Activated CD8-positive, alpha-beta T cell treated with anti-CD3 and anti-CD28 coated beads for 36 hours (primary cell): ENCODE results near the gene GALNT17. TPM values are rescaled to one million over a fixed set of nuclear protein-coding genes. Genes with fewer than 3 reads are reported as not detected.

Source experiments
- ATAC-seq: fragments of 200-7000 bp; cut with Tn5 transposase; one replicate; pipeline ENCODE4 v1.10.0; 2021; ENCODE audit warnings: mild to moderate bottlenecking, moderate library complexity
- CTCF ChIA-PET: fragments of 350-600 bp; sonication (Branson Sonifier 250); formaldehyde crosslinking; loops from one replicate; lab custom pipeline; 2021; ENCODE audit warnings: antibody characterized with exemption; lab: Charles Lee
- POLR2A ChIA-PET: fragments of 350-600 bp; sonication (Branson Sonifier 250); formaldehyde crosslinking; loops from one replicate; lab custom pipeline; 2021; ENCODE audit warnings: antibody characterized with exemption; lab: Charles Lee
- DNase-seq: peaks from one replicate; pipeline ENCODE4 v3.0.0-alpha.2; 2020
- H3K27ac Mint-ChIP-seq: one replicate; pipeline ENCODE4 v1.8.0; 2021; ENCODE audit warnings: mild to moderate bottlenecking, mixed read lengths
- H3K27me3 Mint-ChIP-seq: one replicate; pipeline ENCODE4 v1.8.0; 2021; ENCODE audit warnings: mixed read lengths
- H3K36me3 Mint-ChIP-seq: one replicate; pipeline ENCODE4 v1.8.0; 2021; ENCODE audit warnings: low read depth, mixed read lengths
- H3K4me1 Mint-ChIP-seq: one replicate; pipeline ENCODE4 v1.8.0; 2021; ENCODE audit warnings: low read depth, mixed read lengths
- H3K4me3 Mint-ChIP-seq: one replicate; pipeline ENCODE4 v1.8.0; 2021; ENCODE audit warnings: mild to moderate bottlenecking, moderate library complexity, mixed read lengths
- H3K9me3 Mint-ChIP-seq: one replicate; pipeline ENCODE4 v1.8.0; 2021; ENCODE audit warnings: mixed read lengths
- intact Hi-C: fragments of 100-400 bp; cut with micrococcal nuclease; formaldehyde crosslinking; loops from one replicate; pipeline ENCODE4 v1.10.0; 2022
- total RNA-seq, 2 experiments: library from RNA; stranded (reverse); gene quantifications; one replicate each; pipeline ENCODE4 v1.2.3, GENCODE V29; 2021
- TF ChIP-seq, protein P1 (sequence below): fragments of 200-600 bp; IDR thresholded peaks from one replicate; pipeline ENCODE4 v1.8.0; 2022; ENCODE audit warnings: antibody characterized with exemption, mild to moderate bottlenecking

GALNT17 gene
- total RNA-seq, 2 experiments from 2014 or later: not detected

DNA sequence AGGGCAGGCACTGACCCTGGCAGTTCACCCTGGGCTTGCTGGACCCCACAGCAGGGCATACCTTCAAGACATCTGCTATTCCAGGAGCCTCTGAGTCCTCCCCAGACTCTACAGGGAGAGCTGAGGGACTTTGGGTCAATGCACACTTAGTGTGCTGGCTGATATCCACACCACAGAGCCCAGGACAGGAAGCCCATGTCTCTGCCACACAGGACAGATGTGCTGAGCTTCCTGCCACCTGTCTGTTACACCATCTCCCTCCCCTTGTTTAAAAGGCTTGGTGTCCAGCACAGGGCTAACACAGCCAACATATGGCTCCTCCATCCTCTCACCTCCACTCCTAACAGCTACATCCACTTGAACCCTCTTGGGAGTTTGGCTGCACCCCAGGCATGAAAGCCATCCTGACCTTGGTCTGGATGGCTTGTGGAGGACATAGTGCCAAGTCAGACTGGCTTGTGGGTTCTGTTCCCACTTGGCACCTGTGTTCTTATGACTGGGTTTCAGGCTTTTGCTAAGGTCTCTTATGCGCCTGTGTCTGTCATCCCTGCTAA, 529.8 kb downstream of the GALNT17 start:
- CTCF ChIA-PET: no interaction called here
- ATAC-seq (no peak), DNase-seq (no peak)
- H3K4me3 Mint-ChIP-seq: no peak overlapping the region
- no peaks in the 10 kb centered on the region for H3K36me3 Mint-ChIP-seq
- no peaks in the 10 kb centered on the region for H3K4me1 Mint-ChIP-seq
- peaks cover 9% of the 10 kb centered on the region for H3K9me3 Mint-ChIP-seq
- TF ChIP-seq, protein P1, sequence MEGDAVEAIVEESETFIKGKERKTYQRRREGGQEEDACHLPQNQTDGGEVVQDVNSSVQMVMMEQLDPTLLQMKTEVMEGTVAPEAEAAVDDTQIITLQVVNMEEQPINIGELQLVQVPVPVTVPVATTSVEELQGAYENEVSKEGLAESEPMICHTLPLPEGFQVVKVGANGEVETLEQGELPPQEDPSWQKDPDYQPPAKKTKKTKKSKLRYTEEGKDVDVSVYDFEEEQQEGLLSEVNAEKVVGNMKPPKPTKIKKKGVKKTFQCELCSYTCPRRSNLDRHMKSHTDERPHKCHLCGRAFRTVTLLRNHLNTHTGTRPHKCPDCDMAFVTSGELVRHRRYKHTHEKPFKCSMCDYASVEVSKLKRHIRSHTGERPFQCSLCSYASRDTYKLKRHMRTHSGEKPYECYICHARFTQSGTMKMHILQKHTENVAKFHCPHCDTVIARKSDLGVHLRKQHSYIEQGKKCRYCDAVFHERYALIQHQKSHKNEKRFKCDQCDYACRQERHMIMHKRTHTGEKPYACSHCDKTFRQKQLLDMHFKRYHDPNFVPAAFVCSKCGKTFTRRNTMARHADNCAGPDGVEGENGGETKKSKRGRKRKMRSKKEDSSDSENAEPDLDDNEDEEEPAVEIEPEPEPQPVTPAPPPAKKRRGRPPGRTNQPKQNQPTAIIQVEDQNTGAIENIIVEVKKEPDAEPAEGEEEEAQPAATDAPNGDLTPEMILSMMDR: no peak
- H3K27me3 Mint-ChIP-seq: no peaks in the 10 kb centered on the region
- intact Hi-C loops: no loop called here
- H3K27ac Mint-ChIP-seq: no peak overlapping the region
- POLR2A ChIA-PET: no interaction called here

DNA sequence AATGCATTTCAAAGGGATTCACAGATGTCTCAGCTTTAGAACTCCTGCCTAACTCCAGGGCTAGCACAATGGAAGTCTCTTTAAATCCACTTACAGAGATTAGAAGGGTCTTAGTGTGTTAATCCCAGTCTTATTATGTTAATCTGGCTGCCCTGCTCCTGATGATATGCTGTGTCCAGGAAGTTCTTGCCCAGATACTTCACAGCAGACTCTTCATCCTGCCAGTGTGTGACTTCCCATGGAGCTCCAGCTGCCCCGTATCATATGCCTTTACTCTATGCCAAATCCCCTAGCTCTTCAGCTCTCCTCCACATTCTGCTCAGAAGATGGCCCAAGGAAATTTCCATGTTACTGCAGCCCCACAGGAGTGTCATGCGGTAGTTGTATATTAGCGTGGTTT, 533.8 kb downstream of the GALNT17 start:
- H3K9me3 Mint-ChIP-seq: peaks cover 7% of the 10 kb centered on the region
- no peak overlapping the region for H3K27ac Mint-ChIP-seq
- intact Hi-C loops: no loop called here
- H3K4me1 Mint-ChIP-seq: no peaks in the 10 kb centered on the region
- ATAC-seq (no peak), DNase-seq (no peak)
- H3K36me3 Mint-ChIP-seq: no peaks in the 10 kb centered on the region
- POLR2A ChIA-PET: no interaction called here
- H3K4me3 Mint-ChIP-seq: no peak overlapping the region
- no peaks in the 10 kb centered on the region for H3K27me3 Mint-ChIP-seq
- TF ChIP-seq, protein P1: no peak
- CTCF ChIA-PET: no interaction called here

DNA sequence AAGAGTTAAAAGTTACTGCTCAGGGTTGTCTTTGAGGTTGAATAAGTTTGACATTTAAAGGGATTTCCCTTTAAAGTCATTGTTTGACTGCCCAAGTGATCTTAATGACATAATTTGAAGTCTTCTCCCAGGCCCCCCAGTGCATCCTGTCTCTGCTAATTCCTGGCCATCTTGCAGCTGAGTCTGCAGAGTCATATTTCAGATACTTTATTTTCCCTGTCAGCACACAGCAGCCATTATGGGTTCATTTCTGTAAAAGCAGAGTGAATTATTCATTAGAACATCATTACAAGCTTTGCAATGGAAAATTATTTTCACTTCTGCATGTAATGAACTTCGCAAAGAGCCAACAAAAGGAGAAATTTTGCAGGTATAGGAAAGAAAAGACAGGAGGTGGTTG, 536.6 kb downstream of the GALNT17 start:
- Mint-ChIP-seq H3K27ac (no peak overlapping the region), H3K4me3 (no peak overlapping the region), H3K4me1 (no peaks in the 10 kb centered on the region), H3K9me3 (peaks cover 3% of the 10 kb centered on the region), H3K36me3 (no peaks in the 10 kb centered on the region), H3K27me3 (no peaks in the 10 kb centered on the region)
- CTCF ChIA-PET: no interaction called here
- ATAC-seq (no peak), DNase-seq (no peak)
- POLR2A ChIA-PET: no interaction called here
- intact Hi-C loops: no loop called here
- TF ChIP-seq, protein P1: no peak

DNA sequence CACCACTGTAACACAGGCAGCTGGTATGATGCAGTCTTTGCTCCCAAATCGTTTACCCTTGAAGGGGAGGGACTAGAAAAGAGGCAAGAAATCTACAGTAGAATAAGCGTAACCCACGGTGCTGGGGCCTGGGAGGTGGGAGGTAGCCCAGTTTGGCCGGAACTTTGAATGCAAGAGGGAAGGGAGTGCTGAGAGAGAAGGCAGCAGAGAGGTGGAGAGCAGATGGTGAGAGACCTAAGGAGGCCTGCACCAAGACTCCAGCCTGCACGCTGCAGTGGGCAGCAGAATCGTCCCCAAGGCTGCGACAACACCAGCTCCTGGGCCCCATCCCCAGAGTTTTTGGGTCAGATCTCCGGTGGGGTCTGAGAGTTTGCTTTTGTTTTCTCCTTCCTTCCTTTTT, 547.5 kb downstream of the GALNT17 start:
- H3K4me3 Mint-ChIP-seq: no peak overlapping the region
- ATAC-seq (no peak), DNase-seq (no peak)
- no peak overlapping the region for H3K27ac Mint-ChIP-seq
- intact Hi-C loops: no loop called here
- TF ChIP-seq, protein P1: no peak
- no peaks in the 10 kb centered on the region for H3K4me1 Mint-ChIP-seq
- CTCF ChIA-PET: no interaction called here
- no peaks in the 10 kb centered on the region for H3K27me3 Mint-ChIP-seq
- peaks cover 1% of the 10 kb centered on the region for H3K9me3 Mint-ChIP-seq
- POLR2A ChIA-PET: no interaction called here
- no peaks in the 10 kb centered on the region for H3K36me3 Mint-ChIP-seq

DNA sequence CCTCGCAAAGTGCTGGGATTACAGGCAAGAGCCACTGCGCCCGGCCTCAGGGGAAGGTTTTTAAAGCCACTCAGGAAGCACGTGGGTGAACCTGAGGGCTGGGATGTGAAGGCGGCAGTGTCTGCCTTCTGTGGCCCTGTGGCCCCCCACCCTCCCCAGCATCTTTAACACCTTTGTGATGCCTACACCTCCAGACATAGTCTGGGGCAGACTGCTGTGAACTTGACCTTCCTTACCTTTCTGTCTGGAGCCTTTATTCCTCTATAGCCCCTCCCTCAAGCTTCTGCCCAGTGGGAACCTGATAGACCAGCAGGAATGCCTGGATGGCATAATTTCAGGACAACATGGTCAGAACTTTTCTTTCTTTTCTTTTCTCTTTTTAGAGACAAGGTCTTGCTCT, 550.2 kb downstream of the GALNT17 start:
- DNase-seq: no peak
- Mint-ChIP-seq H3K27me3 (no peaks in the 10 kb centered on the region), H3K27ac (no peak overlapping the region), H3K9me3 (peaks cover 4% of the 10 kb centered on the region), H3K36me3 (no peaks in the 10 kb centered on the region), H3K4me1 (no peaks in the 10 kb centered on the region), H3K4me3 (no peak overlapping the region)
- intact Hi-C loops: no loop called here
- POLR2A ChIA-PET: no interaction called here
- ATAC-seq: no peak
- CTCF ChIA-PET: no interaction called here
- TF ChIP-seq, protein P1: no peak
